Measurements from ENCODE around the gene ATE1. TPM values are rescaled to one million over a fixed set of nuclear protein-coding genes. Genes with fewer than 3 reads are reported as not detected.

Gene ATE1
- total RNA-seq (2012; rRNA removed) = 21.9 and 27.8 TPM in 2 replicates
- polyA plus RNA-seq (2012; rRNA removed) = 4.3 and 6.4 TPM in 2 replicates
- polyA plus RNA-seq (2012; cell fraction: cytosol; rRNA removed) = 1.4 and 2.5 TPM in 2 replicates
- 1.2 and 5.5 TPM in 2 replicates for polyA plus RNA-seq (2012; cell fraction: nucleus; rRNA removed; ENCODE audit: low replicate concordance)
- Bru-seq, nascent RNA = percentile 75 among the genes with signal in this experiment
- BruChase-seq, experiment 1, labeled RNA remaining after a 6-hour chase = percentile 73 among the genes with signal in this experiment
- percentile 79 among the genes with signal in this experiment for BruChase-seq, experiment 2, labeled RNA remaining after a 2-hour chase
- long read RNA-seq, full-length matches to known transcripts = 5 of 15 reads
- long read RNA-seq, partial matches to known transcripts = 2 of 15 reads
- long read RNA-seq, other reads (novel, unspliced or antisense) = 8 of 15 reads

DNA sequence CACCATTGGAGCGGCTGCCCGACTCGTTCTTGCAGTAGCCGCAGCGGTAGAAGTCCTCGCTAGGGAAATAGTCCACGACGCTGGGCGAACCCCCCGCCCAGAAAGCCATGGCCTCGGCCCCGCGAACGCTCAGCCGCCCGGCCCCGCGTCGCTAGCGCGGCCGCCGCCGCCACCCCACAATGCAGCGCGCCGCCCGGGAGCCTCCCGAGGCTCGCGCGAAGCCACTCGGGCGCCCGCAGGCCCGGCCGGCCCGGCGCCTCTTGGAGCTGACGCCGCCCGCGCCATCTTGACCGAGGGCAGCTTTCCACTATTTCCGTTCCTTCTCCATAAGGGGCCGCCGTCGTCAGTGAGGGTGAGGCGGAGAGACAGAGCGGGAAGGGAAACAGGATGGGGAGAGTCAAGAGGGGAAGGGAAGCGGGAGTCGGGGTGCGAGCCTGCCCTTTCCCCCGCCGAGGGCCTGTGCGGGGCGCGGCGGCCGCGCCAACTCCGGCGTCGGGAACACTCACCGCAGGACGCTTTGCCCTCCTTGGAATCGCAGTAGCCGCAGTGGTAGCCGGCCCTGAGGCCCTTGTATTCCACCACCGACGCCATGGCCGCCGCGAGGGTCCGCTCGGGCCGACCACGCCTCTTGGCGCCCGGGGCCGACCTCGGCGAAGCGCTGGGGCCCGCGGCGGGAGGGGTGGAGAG is at the start of gene ATE1:
Gene ATE1, minus strand, starts transcription at position 191 of the 687 bp plus-strand sequence. Its CDS starts 82 bp downstream, at position 109.
- CTCF ChIA-PET = no interaction called here
- Histone ChIP-seq H3K9me3 (ENCODE audit: control insufficient read depth, insufficient read depth, low read length) (no peaks in the 10 kb centered on the region), H4K20me1 (ENCODE audit: insufficient read depth, low read length) (no peaks in the 10 kb centered on the region), H3K18ac (ENCODE audit: low read depth, low read length) (peak within 1 kb of the TSS; percentile 74), H3K56ac (ENCODE audit: extremely low read depth, insufficient read depth, low read length) (peak within 1 kb of the TSS; percentile 90), H2AK5ac (ENCODE audit: low read depth, low read length) (peak within 1 kb of the TSS; percentile 47; the same call in 1 of the 2 replicates), H3K4me2 (ENCODE audit: low read depth, low read length) (peak within 1 kb of the TSS; percentile 96), H2BK5ac (ENCODE audit: low read depth, low read length, poor library complexity, severe bottlenecking) (peak within 1 kb of the TSS; percentile 96), H3K4me3 (ENCODE audit: insufficient read depth, low read depth, low read length) (peak within 1 kb of the TSS; percentile 91), H2BK120ac (ENCODE audit: low read depth, low read length) (peak within 1 kb of the TSS; percentile 73; the same call in 1 of the 2 replicates), H3K9me1 (ENCODE audit: insufficient read depth, low read length) (peaks cover 6% of the 10 kb centered on the region; the same call in 1 of the 2 replicates), H3K23ac (ENCODE audit: low read depth, low read length) (peak within 1 kb of the TSS; percentile 79), H3K4ac (ENCODE audit: low read depth, low read length) (peak within 1 kb of the TSS; percentile 83), H3K36me3 (ENCODE audit: control insufficient read depth, insufficient read depth, low read length) (peaks cover 3% of the 10 kb centered on the region), H3K27ac (ENCODE audit: insufficient read depth, low read length) (peak within 1 kb of the TSS; percentile 98), H2AFZ (replicated peaks; ENCODE audit: low read length, poor library complexity) (peak within 1 kb of the TSS; percentile 97), H3K79me1 (ENCODE audit: low read depth in 1 of 2, low read length in 2 of 2) (peaks cover 10 to 39% of the 10 kb centered on the region in 2 experiments), H2AK9ac (replicated peaks; ENCODE audit: low read depth, low read length, poor library complexity) (peak within 1 kb of the TSS; percentile 80), H3K4me1 (ENCODE audit: control insufficient read depth, insufficient read depth, low read length) (no peaks in the 10 kb centered on the region), H2BK20ac (ENCODE audit: low read depth, low read length) (0 out of 2 replicates have a peak within 1 kb of the TSS, but pooled peaks have one; percentile 6), H4K5ac (ENCODE audit: low read depth, low read length) (peak within 1 kb of the TSS; percentile 93), H3K27me3 (ENCODE audit: control insufficient read depth, insufficient read depth, low read length) (no peaks in the 10 kb centered on the region), H4K8ac (ENCODE audit: low read depth in 2 of 2, low read length in 2 of 2) (peak within 1 kb of the TSS; percentile 76 to 93), H3K9ac (ENCODE audit: low read depth, low read length) (peak within 1 kb of the TSS; percentile 93), H4K91ac (ENCODE audit: insufficient read depth, low read depth, low read length) (peak within 1 kb of the TSS; percentile 71), H2BK15ac (ENCODE audit: low read depth, low read length) (no peak within 1 kb of the TSS), H3K14ac (replicated peaks; ENCODE audit: low read depth, low read length) (peak within 1 kb of the TSS; percentile 84)
- TF ChIP-seq RAD21 (IDR thresholded peaks at IDR 0.05; ENCODE audit: low read length) (no peak), MAZ (IDR thresholded peaks at IDR 0.05; ENCODE audit: borderline replicate concordance, low read depth, low read length) (peak; percentile 20; the same call in 1 of the 2 replicates), POLR2A (IDR thresholded peaks at IDR 0.05; ENCODE audit: low read depth, low read length) (peak; percentile 85)
- dilution Hi-C loops (cut with HindIII; ENCODE audit: low sequenced_read_pairs, unreplicated experiment) = no loop called here
- WGBS, 2 experiments (ENCODE audit: extremely low coverage in 2 of 2, insufficient read length in 1 of 2) = 0% methylated on average over 24 of the region's 87 CpGs; no CpG with 5 or more reads in 1 of the 2 experiments
- no TSS peak for BruUV-seq (replicated peaks)
- POLR2A ChIA-PET (ENCODE audit: unreplicated experiment) = interaction anchor here (0.5 kb wide), 1 partner anchor 1077 kb away, joined by 4 read pairs; no protein-coding TSS in a partner anchor
- peak; percentile 88 for DNase-seq
- in situ Hi-C loops (cut with MboI; ENCODE audit: low sequenced_read_pairs) = no loop called here
- intact Hi-C loops (cut with micrococcal nuclease) = loop anchor here (1.0 to 10.0 kb wide), 3 partner anchors 124 to 337 kb away; no protein-coding TSS in a partner anchor
- ATAC-seq (ENCODE audit: low read depth) = peak; percentile 95
